HG02852 (cell line): Measurements from ENCODE around the gene DIPK1B.
"Not testable (repeated sequence)": the region's sequence is repeated elsewhere in the genome, so short reads cannot be mapped to it uniquely, and the experiment has no call there.

ENCODE experiments used
- ATAC-seq: cut with Tn5 transposase; IDR thresholded peaks from one replicate; pipeline ENCODE4 v1.9.1; 2021; ENCODE audit warnings: mild to moderate bottlenecking, moderate library complexity; ENCODE audit not compliant: unreplicated experiment

The DIPK1B gene

GRCh38 chr9:136762915-136763648 lies 50.7 kb downstream of the DIPK1B start:
- no peak for ATAC-seq

- ATAC-seq = no peak
These were observed 51.3 kb downstream of the DIPK1B start for GRCh38 chr9:136763649-136764035.

GRCh38 chr9:136764301-136764891 lies 52.0 kb downstream of the DIPK1B start, which contains the start of gene LCN15:
Gene LCN15 (minus strand): TSS chr9:136764518. CDS start chr9:136764488, 30 bp downstream.
- ATAC-seq = no peak

- no peak for ATAC-seq
These were observed 52.7 kb downstream of the DIPK1B start for GRCh38 chr9:136765041-136765440.

GRCh38 chr9:136765745-136766409 lies 53.5 kb downstream of the DIPK1B start:
- ATAC-seq = not testable (repeated sequence)

GRCh38 chr9:136766410-136767120 lies 54.2 kb downstream of the DIPK1B start:
- not testable (repeated sequence) for ATAC-seq

DNA sequence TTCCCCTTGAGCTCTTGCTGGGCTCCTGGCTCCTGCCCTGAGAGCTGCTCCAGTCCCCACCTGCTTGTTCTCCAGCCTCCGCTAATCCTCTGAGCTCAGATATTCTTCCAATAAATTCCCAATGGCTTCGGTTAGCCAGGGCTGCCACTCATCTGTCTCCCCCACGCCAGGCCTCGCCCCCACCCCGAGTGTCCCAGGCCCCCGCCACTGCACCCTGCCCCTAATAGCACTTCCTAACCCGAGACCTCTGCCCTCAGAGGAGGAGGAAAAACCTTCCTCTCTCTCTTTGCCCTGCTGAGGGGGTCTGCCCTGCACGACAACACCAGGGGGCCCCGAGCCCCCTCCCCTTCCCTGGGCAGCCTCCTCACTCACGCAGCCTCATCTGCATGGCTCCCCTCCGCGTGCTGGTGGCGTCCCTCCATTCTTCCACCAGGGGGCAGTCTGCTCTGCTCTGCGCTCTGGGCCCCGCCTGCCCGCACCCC lies 57.4 kb downstream of the DIPK1B start:
- ATAC-seq = no peak

DNA sequence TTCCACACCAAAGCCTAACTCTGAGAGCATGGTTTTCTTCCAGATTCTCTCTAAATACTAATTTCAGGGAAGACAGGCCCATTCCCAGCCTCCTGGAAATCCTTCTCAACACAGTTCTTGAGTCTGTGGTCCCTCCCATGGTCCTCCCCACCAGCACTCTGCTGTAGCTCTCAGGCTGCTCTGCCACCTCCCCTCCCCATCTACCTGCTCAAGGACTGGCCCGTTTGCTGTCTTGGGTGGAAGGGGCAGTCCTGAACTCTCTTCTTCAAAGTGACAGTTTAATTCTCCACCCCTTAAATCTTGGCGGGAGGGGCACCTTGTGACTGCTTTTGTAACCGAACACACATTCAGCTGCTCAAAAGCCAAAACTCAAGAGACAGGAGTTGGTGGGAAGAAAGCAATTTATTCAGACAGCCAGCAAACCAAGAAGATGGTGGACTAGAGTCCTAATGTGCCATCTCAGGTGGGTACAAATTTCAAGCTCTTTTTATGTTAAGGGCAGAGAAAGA lies 59.6 kb downstream of the DIPK1B start:
- no peak for ATAC-seq

DNA sequence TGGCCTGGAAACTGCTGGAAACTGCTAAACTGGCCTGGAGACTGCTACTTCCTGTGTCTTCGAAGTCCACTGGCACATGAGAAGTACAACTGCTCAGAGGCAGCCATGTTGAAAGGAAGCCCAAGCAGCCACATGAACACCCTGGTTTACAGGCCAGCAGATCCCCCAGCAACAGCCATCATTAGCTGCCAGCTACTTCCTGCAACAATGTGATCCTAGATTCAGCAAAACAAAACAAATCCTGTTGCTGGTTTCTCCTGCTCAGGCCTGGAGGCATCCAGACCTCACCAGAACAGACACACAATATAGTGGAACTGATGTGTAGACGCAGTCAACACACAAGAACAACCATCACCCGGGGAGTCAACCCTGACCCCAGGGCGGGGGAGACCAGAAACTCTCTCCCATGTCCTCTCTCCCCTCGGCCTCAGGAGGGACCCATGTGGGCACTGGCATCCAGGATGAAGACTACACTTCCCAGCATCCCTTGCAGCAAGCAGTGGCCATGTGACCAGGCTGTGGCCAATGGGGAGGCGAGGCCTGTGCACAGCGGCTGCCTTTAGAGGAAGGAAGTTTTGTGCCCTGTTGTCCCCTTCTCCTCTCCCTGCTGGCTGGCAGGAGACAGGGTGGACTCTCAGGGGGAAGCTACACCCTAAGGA lies 61.1 kb downstream of the DIPK1B start:
- ATAC-seq = no peak
